Amniotic stem cell (primary cell): ENCODE data around the gene HSD17B7.
"Not testable (repeated sequence)": the region's sequence is repeated elsewhere in the genome, so short reads cannot be mapped to it uniquely, and the experiment has no call there.

Source experiments
- DNase-seq: peaks from one replicate; lab custom pipeline; 2025; lab: John Stamatoyannopoulos, UW

HSD17B7 gene

DNA sequence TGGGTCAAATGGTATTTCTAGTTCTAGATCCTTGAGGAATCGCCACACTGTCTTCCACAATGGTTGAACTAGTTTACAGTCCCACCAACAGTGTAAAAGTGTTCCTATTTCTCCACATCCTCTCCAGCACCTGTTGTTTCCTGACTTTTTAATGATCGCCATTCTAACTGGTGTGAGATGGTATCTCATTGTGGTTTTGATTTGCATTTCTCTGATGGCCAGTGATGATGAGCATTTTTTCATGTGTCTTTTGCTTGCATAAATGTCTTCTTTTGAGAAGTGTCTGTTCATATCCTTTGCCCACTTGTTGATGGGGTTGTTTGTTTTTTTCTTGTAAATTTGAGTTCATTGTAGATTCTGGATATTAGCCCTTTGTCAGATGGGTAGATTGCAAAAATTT lies 17.0 kb downstream of the HSD17B7 start:
- not testable (repeated sequence) for DNase-seq

GRCh38 chr1:162812357-162812756 lies 21.9 kb downstream of the HSD17B7 start:
- not testable (repeated sequence) for DNase-seq

DNA sequence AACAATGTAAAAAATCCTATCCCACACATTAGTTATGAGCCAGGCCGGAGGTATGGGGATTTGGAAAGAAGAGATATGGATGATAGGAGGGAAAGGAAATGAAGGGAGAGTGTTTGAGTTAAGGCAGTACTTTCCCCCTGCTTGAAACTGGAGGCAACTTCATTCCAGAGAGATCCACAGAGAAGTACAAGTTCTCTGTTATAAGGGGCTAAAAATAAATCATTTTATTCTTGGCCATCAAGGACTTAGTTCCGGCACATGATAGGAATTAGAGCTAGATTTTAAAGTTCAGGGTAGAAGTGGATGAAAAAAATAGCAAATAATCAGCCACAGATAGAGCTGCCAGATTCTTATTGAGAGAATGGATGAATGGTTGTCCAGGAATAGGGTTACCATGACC lies 27.6 kb downstream of the HSD17B7 start:
- DNase-seq = not testable (repeated sequence)

DNA sequence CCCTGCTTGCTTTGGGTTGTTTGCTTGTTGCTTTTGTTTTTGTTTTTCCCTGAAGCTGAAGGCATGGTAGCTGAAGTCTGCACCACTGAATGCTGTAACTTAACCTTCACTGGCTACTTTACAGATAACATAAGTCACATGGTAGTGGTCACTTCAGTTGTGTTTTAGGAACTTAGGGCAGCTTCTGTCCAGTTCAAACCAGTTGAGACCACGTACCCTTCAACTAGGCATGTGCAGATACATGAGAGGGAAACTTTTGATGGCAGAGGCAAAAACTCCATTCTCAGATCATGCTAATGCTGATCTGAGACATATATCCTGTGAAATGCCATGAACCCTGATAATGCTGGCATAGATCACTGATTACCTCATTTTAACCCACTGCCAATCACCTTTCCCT lies 28.2 kb downstream of the HSD17B7 start:
- not testable (repeated sequence) for DNase-seq

DNA sequence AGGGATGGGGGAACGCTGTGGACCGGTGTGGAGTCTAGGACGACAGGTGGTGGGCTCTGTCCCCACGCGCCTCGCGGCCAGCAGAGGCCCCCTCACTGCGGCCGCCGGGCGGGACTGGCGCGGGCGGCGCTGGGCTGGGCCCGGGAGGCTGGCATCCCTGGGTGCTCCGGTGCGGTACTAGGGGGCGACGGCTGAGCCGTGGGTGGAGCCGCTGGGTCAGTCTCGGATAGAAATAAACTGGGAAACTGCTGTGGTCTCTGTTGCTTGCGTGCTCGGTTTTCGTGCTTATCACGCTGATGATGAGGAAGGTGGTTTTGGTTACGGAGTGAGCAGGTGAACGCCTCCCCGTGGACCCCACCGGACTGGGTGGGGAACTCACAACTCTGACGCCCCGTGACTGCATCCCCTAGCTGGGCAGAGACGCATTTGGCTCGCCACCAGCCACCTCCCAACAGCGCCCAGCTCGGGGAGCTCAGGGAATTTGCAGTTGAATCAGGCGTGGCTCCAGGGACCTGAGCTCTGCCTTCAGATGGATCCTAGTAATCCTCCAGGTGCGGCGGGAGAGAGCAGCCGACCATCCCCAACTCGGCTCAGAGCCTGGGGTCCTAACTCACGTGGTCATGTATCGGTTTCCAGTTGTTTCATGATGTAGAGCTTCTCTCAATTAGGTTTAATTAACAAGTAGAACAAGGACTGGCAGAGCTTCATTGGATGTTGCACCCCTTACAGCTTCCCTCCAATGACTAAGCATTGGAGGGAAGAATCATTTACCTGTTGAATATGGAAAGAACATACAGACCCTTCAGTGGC lies 32.1 kb downstream of the HSD17B7 start:
- DNase-seq = no peak

- DNase-seq = no peak
Measured at GRCh38 chr1:162823231-162823630, 32.7 kb downstream of the HSD17B7 start.

DNA sequence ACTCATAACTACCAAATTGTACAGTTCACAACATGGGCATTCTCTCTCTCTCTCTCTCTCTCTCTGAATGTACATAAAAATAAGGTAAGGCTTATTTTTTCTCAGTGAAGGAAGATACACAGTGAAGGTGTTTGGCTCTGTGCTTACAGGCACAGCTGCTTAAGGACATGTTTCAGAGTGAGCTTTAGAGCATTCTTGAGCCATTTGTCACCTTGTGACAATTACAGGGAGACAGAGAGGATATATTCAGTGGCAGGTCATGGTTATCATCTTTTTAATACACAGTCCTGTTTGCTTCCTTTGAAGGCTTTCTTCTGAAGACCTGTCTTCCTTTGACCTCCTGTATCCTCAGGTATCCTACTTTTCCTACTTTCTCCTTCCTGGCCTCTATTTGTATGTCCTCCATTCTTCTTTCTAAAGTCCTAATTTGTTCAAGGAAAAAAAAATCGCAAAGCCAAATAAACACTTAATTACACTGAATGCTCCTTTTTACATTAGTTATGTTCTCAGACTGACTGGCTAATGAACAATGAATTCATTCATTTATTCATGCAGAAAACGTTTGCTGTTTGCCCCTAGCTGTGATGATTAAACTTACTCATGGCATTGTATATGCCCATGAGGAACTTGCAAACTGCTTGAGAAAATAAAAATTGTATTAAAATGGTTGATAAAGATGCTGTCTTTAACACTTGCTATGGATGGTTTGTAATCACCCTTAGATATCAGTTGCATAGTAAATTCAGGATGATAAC lies 33.4 kb downstream of the HSD17B7 start:
- DNase-seq = no peak

DNA sequence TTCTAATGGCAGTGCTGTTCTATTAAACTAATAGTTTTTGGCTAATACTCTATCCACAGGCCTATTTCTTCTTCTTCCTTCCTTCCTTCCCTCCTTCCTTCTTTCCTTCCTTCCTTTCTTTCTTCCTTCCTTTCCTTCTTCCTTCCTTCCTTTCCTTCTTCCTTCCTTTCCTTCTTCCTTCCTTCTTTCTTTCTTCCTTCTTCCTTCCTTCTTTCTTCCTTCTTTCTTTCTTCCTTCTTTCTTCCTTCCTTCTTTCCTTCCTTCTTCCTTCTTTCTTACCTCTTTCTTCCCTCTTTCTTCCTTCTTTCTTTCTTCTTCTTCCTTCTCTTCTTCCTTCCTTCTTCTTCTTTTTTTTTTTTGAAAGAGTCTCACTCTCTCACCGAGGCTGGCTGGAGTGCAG lies 38.8 kb downstream of the HSD17B7 start:
- DNase-seq = no peak

GRCh38 chr1:162832470-162832869 lies 42.0 kb downstream of the HSD17B7 start:
- no peak for DNase-seq

- no peak for DNase-seq
Measured at GRCh38 chr1:162835157-162835899, 44.8 kb downstream of the HSD17B7 start.

DNA sequence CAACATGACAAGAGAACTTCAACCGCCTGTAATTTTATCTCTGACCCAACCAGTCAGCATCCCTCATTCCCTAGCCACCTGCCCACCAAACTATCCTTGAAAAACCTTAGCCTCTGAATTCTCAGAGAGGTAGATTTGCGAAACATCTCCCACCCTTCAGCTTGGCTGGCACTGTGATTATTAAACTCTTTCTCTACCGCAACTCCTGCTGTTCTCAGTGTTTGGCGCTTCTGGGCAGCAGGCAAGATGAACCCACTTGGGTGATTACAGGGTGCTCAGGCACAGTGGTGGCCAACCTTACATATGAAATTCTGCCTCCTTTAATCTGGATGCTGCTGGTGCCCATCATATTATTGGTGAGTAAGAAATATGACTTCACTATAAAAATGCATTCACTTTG lies 48.4 kb downstream of the HSD17B7 start:
- DNase-seq = no peak

DNA sequence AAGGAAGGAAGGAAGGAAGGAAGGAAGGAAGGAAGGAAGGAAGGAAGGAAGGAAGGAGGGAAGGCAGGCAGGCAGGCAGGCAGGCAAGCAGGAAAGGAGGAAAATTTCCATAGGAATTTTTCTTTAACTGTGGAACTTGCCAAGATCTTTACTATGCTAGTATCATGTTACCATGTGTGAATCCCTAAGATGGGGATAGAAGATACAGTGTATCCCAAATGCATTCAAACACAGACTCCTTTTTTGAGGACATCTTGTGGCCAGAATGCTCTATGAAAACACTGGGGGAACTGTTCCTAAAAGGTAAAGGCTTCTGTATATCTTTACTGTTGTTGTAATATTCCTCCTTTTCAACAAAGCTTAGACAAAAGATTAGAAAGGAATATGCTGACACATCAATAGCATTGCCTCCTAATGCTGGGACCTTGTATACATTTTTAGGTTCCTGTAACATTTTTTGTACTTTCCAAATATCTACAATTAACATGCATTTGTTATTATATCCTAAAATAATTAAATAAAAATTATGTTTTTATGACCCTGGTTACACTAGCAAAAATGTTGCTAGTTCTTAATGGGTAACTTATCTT lies 49.8 kb downstream of the HSD17B7 start:
- DNase-seq = no peak

DNA sequence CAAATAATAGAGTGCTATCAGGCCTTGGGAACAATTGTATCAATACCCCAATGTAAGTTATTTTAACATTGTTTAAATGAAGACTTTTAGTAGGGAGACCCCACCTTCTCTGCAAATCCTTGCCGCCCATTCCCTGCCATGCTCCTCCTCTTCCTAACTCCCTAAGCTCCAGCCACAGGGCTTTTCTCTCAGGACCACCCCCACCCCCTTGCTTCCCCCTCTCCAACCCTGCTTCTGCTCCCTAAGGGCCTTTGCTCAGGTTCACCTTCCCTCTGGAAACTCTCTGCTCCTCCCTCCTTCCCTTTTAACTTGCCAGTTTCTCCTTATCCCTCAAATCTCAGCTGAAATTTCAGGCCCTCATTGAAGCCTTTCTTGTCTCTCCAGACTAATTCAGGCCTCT lies 53.7 kb downstream of the HSD17B7 start:
- DNase-seq = no peak

DNA sequence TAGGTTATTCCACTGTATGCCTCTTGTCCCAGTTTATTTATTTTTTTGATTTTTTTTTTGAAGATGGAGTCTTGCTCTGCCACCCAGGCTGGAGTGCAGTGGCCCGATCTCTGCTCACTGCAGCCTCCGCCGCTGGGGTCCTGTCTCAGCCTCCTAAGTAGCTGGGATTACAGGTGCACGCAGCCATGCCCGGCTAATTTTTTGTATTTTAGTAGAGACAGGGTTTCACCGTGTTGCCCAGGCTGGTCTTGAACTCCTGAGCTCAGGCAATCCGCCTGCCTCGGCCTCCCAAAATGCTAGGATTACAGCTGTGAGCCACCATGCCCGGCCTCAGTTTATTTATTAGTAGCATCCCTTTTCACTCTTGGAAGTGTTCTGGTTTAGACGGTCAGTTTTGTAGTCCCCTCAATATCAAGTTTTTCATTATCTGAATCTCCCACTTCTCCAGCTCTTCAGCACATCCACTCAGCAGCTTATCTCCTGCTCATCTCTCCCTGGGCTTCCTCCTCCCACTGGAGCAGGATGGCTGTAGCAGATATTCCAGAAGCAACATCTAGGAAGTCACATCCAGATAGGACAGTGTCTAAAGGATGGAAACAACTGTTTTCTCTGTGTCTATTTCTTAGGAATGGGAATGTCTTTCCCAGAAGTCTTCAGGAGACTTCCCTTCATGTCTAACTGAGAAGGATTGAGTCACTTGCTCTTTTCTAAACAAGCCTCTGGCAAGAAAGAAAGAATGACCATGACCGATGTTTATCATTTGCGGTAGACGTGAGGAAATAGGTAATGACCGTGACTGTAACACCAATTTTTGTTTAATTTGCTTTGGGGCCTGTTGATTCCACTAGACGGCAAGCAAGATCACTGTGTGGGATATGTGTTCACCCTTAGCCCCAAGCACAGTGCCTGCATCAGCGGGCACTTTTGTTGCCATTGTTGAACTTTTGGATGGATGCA lies 56.0 kb downstream of the HSD17B7 start:
- peak; percentile 24 for DNase-seq

DNA sequence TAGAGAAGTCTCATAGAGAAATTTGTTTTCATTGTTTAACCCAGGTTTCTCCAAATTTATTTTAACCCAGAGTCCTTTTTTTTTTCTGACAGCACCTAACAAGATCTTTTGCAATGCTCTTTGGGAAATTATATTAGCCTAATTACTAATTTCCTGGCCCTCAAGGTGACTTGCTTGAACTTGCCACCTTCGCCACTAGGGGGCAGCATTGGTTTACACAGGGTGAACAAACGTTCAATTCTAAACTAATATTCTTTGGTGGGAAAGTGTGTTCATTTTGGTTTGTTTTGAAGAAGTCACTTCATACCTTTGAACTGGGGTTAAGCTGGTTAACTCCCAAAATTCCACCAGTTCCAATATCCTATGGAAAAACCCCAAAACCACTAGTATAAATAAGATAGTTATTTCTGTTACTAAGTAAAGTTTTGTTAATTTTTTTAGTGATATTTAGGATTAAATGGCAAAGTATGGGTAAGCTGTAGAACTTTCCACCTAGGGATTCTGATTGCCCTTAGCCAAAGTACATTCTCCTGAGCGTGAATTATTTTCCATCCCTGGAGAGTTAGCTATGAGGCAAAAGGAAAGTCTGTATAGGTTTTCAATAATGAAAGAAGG lies 57.4 kb downstream of the HSD17B7 start:
- DNase-seq = peak; percentile 52

- DNase-seq = no peak
Measured at GRCh38 chr1:162849711-162850110, 59.2 kb downstream of the HSD17B7 start.

DNA sequence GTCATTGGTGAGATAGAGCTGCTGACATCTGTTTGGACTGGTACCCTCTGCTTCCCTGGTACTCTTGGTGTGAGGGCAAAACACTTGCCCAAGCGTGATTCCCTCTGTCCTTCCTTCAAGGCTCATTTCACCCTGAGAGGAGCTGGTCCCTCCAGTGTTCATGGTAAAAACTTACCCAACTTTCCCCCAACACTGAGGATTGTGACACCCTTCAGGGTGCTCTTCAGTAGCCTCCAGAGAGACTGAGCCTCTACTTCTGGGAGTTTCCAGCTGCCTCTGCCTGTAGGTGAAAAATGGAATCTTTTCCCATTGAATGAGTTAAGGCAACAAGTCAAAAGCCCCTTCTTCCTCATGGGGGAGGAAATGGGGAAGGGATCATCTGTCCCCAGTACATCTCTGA lies 60.8 kb downstream of the HSD17B7 start:
- no peak for DNase-seq

DNA sequence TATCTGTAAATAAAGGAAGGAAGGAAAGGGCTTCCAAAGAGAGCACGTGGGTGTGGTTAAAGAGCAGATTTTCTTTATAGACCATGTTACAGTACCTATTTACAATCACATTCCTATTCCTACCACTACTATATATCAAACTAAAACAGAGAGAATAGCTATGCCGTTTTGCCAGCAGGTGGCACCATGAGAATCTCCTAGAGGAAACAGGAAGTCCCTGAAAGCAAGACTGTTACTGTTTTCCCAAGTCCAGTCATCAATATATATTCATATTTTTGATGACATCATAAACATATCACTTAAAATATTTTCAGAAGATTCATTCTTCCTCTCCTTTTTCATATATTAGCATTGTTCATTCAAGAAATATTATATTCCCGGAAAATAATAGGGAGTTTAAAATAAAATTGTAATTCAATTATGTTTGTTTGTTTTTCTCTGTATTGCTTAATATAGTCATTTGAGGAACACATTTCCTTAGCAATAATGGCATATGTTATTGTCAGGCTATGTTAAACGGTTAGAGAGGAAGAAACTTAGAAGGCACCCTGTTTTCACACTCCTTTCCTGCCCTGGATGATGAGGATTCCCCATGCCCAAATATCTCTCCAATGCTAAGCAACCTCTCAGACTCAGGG lies 63.9 kb downstream of the HSD17B7 start:
- DNase-seq = peak; percentile 74

DNA sequence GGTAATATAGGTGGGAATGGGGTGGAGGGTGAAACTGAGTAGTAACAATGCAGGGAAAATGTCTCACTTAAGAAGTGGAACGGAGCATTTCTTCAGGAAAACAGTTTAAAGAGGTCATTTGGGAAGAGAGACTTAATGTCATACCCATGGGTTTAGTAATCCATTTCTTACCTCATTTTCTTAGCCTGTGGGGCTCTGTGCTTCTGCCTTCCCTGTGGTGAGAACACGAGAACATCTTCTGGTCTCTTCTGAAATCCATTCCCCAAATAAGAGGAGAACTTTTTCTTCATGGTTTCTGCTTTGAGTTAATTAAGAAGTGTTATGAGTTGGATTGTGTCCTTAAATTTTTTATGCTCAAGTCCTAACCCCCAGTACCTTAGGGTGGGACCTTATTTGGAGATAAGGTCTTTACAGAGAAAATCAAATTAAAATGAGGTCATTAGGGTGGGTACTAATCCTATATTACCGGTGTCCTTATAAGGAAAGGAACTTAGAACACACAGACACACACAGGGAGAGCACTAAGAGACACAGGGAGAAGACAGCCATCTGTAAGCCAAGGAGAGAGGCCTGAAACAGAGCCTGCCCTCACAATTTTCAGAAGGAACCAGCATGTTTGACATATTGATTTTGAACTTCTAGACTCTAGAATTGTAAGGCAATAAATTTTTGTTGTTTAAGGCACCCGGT lies 65.1 kb downstream of the HSD17B7 start:
- DNase-seq = no peak

DNA sequence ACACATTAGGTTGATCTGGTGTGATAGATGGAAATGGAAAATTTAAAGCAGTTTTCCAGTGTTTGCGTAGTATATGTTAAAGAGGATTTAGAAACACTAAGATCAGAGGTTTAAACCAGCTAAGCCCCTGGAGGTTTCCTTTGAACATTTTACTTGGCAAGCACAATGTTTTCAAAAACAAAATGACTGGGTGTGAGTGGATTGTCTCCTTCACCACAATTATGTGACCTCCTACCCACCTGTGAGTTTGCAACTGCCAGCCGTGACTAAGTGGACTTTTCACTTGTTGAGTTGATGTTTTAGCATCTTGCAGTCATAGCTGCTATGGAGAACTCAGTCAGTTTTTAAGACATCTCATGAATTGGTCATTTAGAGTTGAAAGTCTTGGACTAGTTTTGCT lies 65.8 kb downstream of the HSD17B7 start:
- DNase-seq = peak; percentile 75
